Measurements from ENCODE around the gene LAMC1. TPM values are rescaled to one million over a fixed set of nuclear protein-coding genes. Genes with fewer than 3 reads are reported as not detected.

LAMC1 gene
- polyA plus RNA-seq, 1 of the 3 experiments (the other 2 are of a cell fraction), result 101 TPM

GRCh38 chr1:183193963-183194525 lies 170.8 kb downstream of the LAMC1 start:
- H3K36me3 ChIP-seq (replicated peaks in 1 of 2; ENCODE audit: control insufficient read depth in 1 of 2, insufficient read depth in 2 of 2, low read length in 1 of 2), result no peaks in the 10 kb centered on the region
- H3K27ac ChIP-seq (ENCODE audit: low read depth in 2 of 2, low read length in 1 of 2), result no peak overlapping the region
- H3K79me2 ChIP-seq (ENCODE audit: insufficient read depth), result no peaks in the 10 kb centered on the region
- H3F3A ChIP-seq (replicated peaks; ENCODE audit: insufficient read depth), result no peaks in the 10 kb centered on the region
- no peak for DNase-seq
- no peak overlapping the region for H3K4me2 ChIP-seq
- no peak overlapping the region for H3K9ac ChIP-seq
- TF ChIP-seq, protein P1, sequence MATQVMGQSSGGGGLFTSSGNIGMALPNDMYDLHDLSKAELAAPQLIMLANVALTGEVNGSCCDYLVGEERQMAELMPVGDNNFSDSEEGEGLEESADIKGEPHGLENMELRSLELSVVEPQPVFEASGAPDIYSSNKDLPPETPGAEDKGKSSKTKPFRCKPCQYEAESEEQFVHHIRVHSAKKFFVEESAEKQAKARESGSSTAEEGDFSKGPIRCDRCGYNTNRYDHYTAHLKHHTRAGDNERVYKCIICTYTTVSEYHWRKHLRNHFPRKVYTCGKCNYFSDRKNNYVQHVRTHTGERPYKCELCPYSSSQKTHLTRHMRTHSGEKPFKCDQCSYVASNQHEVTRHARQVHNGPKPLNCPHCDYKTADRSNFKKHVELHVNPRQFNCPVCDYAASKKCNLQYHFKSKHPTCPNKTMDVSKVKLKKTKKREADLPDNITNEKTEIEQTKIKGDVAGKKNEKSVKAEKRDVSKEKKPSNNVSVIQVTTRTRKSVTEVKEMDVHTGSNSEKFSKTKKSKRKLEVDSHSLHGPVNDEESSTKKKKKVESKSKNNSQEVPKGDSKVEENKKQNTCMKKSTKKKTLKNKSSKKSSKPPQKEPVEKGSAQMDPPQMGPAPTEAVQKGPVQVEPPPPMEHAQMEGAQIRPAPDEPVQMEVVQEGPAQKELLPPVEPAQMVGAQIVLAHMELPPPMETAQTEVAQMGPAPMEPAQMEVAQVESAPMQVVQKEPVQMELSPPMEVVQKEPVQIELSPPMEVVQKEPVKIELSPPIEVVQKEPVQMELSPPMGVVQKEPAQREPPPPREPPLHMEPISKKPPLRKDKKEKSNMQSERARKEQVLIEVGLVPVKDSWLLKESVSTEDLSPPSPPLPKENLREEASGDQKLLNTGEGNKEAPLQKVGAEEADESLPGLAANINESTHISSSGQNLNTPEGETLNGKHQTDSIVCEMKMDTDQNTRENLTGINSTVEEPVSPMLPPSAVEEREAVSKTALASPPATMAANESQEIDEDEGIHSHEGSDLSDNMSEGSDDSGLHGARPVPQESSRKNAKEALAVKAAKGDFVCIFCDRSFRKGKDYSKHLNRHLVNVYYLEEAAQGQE (IDR thresholded peaks at IDR 0.05; ENCODE audit: low read depth, low read length), result no peak
- no peak for TF ChIP-seq MAX (IDR thresholded peaks at IDR 0.05; ENCODE audit: low read depth)
- no peaks in the 10 kb centered on the region for H4K20me1 ChIP-seq (ENCODE audit: insufficient read depth)
- ChIA-PET CTCF (interaction anchor here (0.9 to 1.7 kb wide), 4 partner anchors 10 to 436 kb away, joined by 3 to 5 read pairs (median 4); no protein-coding TSS in a partner anchor), POLR2A (no interaction called here)
- WGBS (ENCODE audit: low lambda C conversion rate), result 81% methylated on average over 4 of the region's 4 CpGs
- H3K9me3 ChIP-seq, result no peaks in the 10 kb centered on the region
- H3K27me3 ChIP-seq (ENCODE audit: insufficient read depth), result no peaks in the 10 kb centered on the region
- no peak overlapping the region for H3K4me3 ChIP-seq (ENCODE audit: low read depth in 2 of 2, low read length in 1 of 2)
- H2AFZ ChIP-seq (ENCODE audit: low read depth), result no peak overlapping the region
- H3K4me1 ChIP-seq (ENCODE audit: control insufficient read depth in 1 of 2, insufficient read depth in 2 of 2, low read depth in 1 of 2, low read length in 1 of 2), result peaks cover 0 to 11% of the 10 kb centered on the region in 2 experiments; a peak in 1 of 4 replicates
- no peaks in the 10 kb centered on the region for H3K9me2 ChIP-seq

DNA sequence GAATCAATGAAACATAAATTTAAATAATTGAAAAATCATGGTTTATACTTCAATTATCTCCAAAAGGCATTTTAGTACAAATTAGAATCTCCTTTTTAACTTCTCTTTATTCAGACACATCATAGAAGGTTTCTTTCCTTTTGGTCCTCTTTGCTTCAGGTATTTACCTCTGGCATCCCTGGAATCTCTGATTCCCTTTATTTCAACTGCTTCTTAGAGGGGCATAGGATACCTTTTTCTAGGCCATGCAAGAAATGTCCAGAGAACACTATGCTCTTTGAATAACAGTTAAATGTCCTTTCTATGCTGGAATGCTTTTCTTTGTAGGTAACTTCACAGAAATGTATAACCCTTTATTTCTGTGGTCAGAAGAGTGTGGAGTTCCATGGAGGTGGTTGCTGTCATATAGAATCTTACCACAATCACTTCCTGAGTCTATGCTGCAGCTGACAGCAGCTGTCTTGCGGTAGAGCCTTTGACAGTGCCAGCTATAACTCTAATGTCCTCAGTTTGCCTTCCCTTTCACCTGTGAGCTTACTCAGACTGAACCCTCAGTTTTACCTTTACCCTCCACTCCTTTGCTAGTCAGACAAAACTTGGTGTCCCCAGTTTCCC lies 171.4 kb downstream of the LAMC1 start:
- Histone ChIP-seq H3K9me2 (no peaks in the 10 kb centered on the region), H3K4me1 (ENCODE audit: control insufficient read depth in 1 of 2, insufficient read depth in 2 of 2, low read depth in 1 of 2, low read length in 1 of 2) (peaks cover 0 to 11% of the 10 kb centered on the region in 2 experiments; a peak in 1 of 4 replicates), H3K36me3 (replicated peaks in 1 of 2; ENCODE audit: control insufficient read depth in 1 of 2, insufficient read depth in 2 of 2, low read length in 1 of 2) (no peaks in the 10 kb centered on the region), H3K79me2 (ENCODE audit: insufficient read depth) (no peaks in the 10 kb centered on the region), H3K9ac (no peak overlapping the region), H3K9me3 (no peaks in the 10 kb centered on the region), H3K27ac (ENCODE audit: low read depth in 2 of 2, low read length in 1 of 2) (peak overlapping the region in 1 of 2 experiments; percentile 14; a peak in 1 of 4 replicates), H3K4me2 (no peak overlapping the region), H3K4me3 (ENCODE audit: low read depth in 2 of 2, low read length in 1 of 2) (no peak overlapping the region), H2AFZ (ENCODE audit: low read depth) (no peak overlapping the region), H3F3A (replicated peaks; ENCODE audit: insufficient read depth) (no peaks in the 10 kb centered on the region), H4K20me1 (ENCODE audit: insufficient read depth) (no peaks in the 10 kb centered on the region), H3K27me3 (ENCODE audit: insufficient read depth) (no peaks in the 10 kb centered on the region)
- ChIA-PET POLR2A (no interaction called here), CTCF (no interaction called here)
- DNase-seq, result no peak
- no peak for TF ChIP-seq USF1 (IDR thresholded peaks at IDR 0.05; ENCODE audit: borderline replicate concordance, low read depth)
- TF ChIP-seq FOXM1 (IDR thresholded peaks at IDR 0.05; ENCODE audit: low read depth), result no peak
- TF ChIP-seq POLR2AphosphoS5 (IDR thresholded peaks at IDR 0.05; ENCODE audit: low read depth, low read length), result no peak
- no peak for TF ChIP-seq PBX3 (IDR thresholded peaks at IDR 0.05)
- no peak for TF ChIP-seq IRF3 (IDR thresholded peaks at IDR 0.05; ENCODE audit: low read depth, low read length)
- no peak for TF ChIP-seq NFIC (IDR thresholded peaks at IDR 0.05; ENCODE audit: borderline replicate concordance)
- no peak for TF ChIP-seq TEAD4 (IDR thresholded peaks at IDR 0.05; ENCODE audit: borderline replicate concordance, insufficient read depth)
- no peak for TF ChIP-seq ELF1 (IDR thresholded peaks at IDR 0.05)
- TF ChIP-seq RFX5 (IDR thresholded peaks at IDR 0.05; ENCODE audit: low read length), result no peak
- TF ChIP-seq FOXJ3 (CRISPR knock-in tag; IDR thresholded peaks at IDR 0.05), result no peak
- TF ChIP-seq SIN3A (IDR thresholded peaks at IDR 0.05; ENCODE audit: borderline replicate concordance, low read depth, low read length), result no peak
- WGBS (ENCODE audit: low lambda C conversion rate), result 100% methylated on average over 1 of the region's 1 CpG

Data from SK-N-SH (cell line).